ENCODE measurements around the gene BRD1. TPM values are rescaled to one million over a fixed set of nuclear protein-coding genes. Genes with fewer than 3 reads are reported as not detected.

BRD1 gene
- total RNA-seq, 4 donors from 2014 or later = 43.4 to 70.5 (median 50.3) TPM

DNA sequence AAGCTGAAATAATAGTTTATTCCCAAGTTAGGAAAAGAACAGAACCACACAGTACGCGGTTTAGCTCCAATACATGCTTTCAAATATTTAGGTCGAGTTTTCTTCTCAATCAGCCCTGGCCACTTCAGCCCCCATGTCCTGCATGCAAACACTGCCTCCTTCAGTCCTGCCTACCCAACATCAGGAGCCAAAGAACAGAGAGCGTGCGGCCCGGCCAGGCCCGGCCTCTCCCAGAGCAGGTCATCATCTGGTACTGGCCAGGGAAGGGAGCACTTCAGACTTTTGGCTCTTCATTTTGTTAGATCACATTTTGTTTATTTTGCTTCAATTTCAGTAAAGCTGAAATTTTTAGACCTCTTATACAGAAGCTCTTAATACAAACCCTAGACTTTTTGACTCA lies 6.7 kb downstream of the BRD1 start:
- WGBS, 2 donors (ENCODE audit: low coverage in 1 of 2) = 65 to 88% methylated on average over 7 of the region's 7 CpGs
- H3K27ac ChIP-seq = no peak overlapping the region

DNA sequence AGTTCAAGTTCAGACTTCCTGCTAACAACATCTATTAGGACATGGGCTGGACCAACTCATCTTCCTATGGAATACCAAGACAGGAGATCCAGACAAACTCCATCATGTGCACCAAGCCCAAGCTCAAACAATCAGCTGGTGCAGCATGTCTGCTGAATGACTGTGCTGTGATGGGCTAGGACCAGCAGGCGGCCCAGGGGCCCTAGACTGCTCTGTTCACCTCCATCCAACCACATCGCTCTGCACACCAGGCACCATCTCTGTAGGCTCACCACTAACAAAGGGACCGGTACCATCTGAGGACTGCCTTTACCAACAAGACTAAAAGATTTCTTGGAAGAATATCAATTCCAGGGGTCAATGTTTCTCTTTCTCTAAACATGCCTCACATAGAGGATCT lies 10.3 kb downstream of the BRD1 start:
- in situ Hi-C loops (cut with MboI; ENCODE audit: low pct_ligation_motif_present in 1 of 4, low pct_unique_long_range_greater_than_20kb in 1 of 4, low sequenced_read_pairs in 3 of 4) (no loop called here), intact Hi-C loops (cut with DNase I; ENCODE audit: low total_unique reads) (no loop called here)
- Histone ChIP-seq H3K4me3 (no peak overlapping the region), H3K27ac (no peak overlapping the region), H3K9me3 (no peaks in the 10 kb centered on the region), H3K4me1 (peaks cover 0 to 38% (median 22%) of the 10 kb centered on the region in 4 donors), H3K36me3 (peaks cover 0 to 15% (median 2%) of the 10 kb centered on the region in 4 donors), H3K27me3 (no peaks in the 10 kb centered on the region)
- 82% methylated on average over 3 of the region's 3 CpGs; no CpG with 5 or more reads in 1 of the 2 donors for WGBS, 2 donors (ENCODE audit: low coverage in 1 of 2)
- TF ChIP-seq POLR2AphosphoS5 (IDR thresholded peaks at IDR 0.05) = no peak
- TF ChIP-seq POLR2A (IDR thresholded peaks at IDR 0.05) = no peak
- TF ChIP-seq, protein P1, sequence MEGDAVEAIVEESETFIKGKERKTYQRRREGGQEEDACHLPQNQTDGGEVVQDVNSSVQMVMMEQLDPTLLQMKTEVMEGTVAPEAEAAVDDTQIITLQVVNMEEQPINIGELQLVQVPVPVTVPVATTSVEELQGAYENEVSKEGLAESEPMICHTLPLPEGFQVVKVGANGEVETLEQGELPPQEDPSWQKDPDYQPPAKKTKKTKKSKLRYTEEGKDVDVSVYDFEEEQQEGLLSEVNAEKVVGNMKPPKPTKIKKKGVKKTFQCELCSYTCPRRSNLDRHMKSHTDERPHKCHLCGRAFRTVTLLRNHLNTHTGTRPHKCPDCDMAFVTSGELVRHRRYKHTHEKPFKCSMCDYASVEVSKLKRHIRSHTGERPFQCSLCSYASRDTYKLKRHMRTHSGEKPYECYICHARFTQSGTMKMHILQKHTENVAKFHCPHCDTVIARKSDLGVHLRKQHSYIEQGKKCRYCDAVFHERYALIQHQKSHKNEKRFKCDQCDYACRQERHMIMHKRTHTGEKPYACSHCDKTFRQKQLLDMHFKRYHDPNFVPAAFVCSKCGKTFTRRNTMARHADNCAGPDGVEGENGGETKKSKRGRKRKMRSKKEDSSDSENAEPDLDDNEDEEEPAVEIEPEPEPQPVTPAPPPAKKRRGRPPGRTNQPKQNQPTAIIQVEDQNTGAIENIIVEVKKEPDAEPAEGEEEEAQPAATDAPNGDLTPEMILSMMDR (IDR thresholded peaks at IDR 0.05) = no peak
- TF ChIP-seq EP300 (IDR thresholded peaks at IDR 0.05; ENCODE audit: low read depth) = no peak
- DNase-seq = no peak

More for the DNA sequence above, 6.7 kb downstream of the BRD1 start:
- in situ Hi-C loops (cut with MboI; ENCODE audit: low pct_ligation_motif_present in 1 of 4, low pct_unique_long_range_greater_than_20kb in 1 of 4, low sequenced_read_pairs in 3 of 4) (no loop called here), intact Hi-C loops (cut with DNase I; ENCODE audit: low total_unique reads) (no loop called here)
- TF ChIP-seq, protein P1 (IDR thresholded peaks at IDR 0.05) = no peak
- no peak for TF ChIP-seq POLR2A (IDR thresholded peaks at IDR 0.05)
- no peak for TF ChIP-seq POLR2AphosphoS5 (IDR thresholded peaks at IDR 0.05)
- no peak for TF ChIP-seq EP300 (IDR thresholded peaks at IDR 0.05; ENCODE audit: low read depth)
- peaks cover 0 to 22% (median 11%) of the 10 kb centered on the region in 4 donors for H3K36me3 ChIP-seq
- H3K4me3 ChIP-seq = no peak overlapping the region
- H3K9me3 ChIP-seq = no peaks in the 10 kb centered on the region
- no peak for DNase-seq
- H3K27me3 ChIP-seq = no peaks in the 10 kb centered on the region
- H3K4me1 ChIP-seq = peaks cover 12 to 42% (median 29%) of the 10 kb centered on the region in 4 donors

DNA sequence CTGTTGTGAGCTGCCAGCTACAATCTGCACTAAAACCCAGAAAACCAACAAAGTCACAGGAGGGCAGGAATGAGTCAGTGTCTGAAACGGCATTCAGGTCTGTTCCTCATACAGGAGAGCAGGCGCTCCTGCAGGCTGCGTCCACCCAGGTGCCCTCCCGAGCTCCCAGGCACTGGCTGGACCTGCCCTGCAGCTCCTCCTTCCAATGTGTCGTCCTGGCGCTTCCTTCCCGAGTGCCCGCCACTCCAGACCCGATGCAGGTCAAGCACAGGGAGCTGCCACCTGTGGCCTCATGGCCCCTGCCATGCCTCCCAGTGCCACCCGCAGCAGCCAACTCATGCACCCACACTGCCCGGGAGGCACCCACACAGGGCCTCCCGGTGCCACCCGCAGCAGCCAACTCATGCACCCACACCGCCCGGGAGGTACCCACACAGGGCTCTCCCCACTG lies 12.0 kb downstream of the BRD1 start:
- no peak overlapping the region for H3K4me3 ChIP-seq
- H3K36me3 ChIP-seq = peaks cover 0 to 10% (median 0%) of the 10 kb centered on the region in 4 donors
- no peaks in the 10 kb centered on the region for H3K27me3 ChIP-seq
- intact Hi-C loops (cut with DNase I; ENCODE audit: low total_unique reads) = no loop called here
- in situ Hi-C loops (cut with MboI; ENCODE audit: low pct_ligation_motif_present in 1 of 4, low pct_unique_long_range_greater_than_20kb in 1 of 4, low sequenced_read_pairs in 3 of 4) = no loop called here
- DNase-seq = no peak
- peaks cover 4 to 41% (median 17%) of the 10 kb centered on the region in 4 donors for H3K4me1 ChIP-seq
- H3K9me3 ChIP-seq = no peaks in the 10 kb centered on the region
- TF ChIP-seq, protein P1 (IDR thresholded peaks at IDR 0.05) = no peak
- TF ChIP-seq EP300 (IDR thresholded peaks at IDR 0.05; ENCODE audit: low read depth) (no peak), POLR2A (IDR thresholded peaks at IDR 0.05) (no peak), POLR2AphosphoS5 (IDR thresholded peaks at IDR 0.05) (no peak)
- WGBS, 2 donors (ENCODE audit: low coverage in 1 of 2) = 76% methylated on average over 15 of the region's 15 CpGs; no CpG with 5 or more reads in 1 of the 2 donors
- H3K27ac ChIP-seq = no peak overlapping the region

DNA sequence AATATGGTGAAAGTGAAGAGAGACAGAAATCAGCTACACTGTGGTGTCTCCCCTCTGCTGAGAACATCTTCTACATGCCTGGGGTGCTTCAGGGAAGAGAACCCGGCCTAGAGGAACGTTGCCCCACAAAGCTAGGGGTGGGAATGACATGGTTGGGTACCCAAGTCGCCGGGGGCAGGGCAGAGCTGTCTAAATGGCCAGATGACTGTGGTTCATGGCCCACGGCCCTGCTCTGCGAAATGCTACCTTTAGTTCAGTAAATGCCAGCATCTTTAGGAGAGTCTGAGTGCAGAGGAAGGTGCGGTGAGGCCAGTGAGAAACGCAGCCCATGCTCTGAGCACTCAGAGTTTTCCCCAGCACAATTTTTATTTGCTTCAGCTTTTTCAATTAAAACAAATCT lies 12.8 kb downstream of the BRD1 start:
- TF ChIP-seq POLR2AphosphoS5 (IDR thresholded peaks at IDR 0.05) (no peak), POLR2A (IDR thresholded peaks at IDR 0.05) (no peak), EP300 (IDR thresholded peaks at IDR 0.05; ENCODE audit: low read depth) (no peak)
- TF ChIP-seq, protein P1 (IDR thresholded peaks at IDR 0.05) = no peak
- in situ Hi-C loops (cut with MboI; ENCODE audit: low pct_ligation_motif_present in 1 of 4, low pct_unique_long_range_greater_than_20kb in 1 of 4, low sequenced_read_pairs in 3 of 4) = no loop called here
- H3K36me3 ChIP-seq = peaks cover 0 to 10% (median 0%) of the 10 kb centered on the region in 4 donors

More for the DNA sequence above, 12.8 kb downstream of the BRD1 start:
- Histone ChIP-seq H3K4me1 (peaks cover 4 to 49% (median 15%) of the 10 kb centered on the region in 4 donors), H3K27ac (no peak overlapping the region), H3K9me3 (no peaks in the 10 kb centered on the region), H3K4me3 (no peak overlapping the region), H3K27me3 (no peaks in the 10 kb centered on the region)
- intact Hi-C loops (cut with DNase I; ENCODE audit: low total_unique reads) = no loop called here
- DNase-seq = no peak
- 59 to 82% methylated on average over 4 to 8 of the region's 8 CpGs for WGBS, 2 donors (ENCODE audit: low coverage in 1 of 2)

All from transverse colon (tissue), 4 donors.